PC-3 (cell line): Measurements from ENCODE around the gene EXOC1. TPM values are rescaled to one million over a fixed set of nuclear protein-coding genes. Genes with fewer than 3 reads are reported as not detected.

Experiments used
- ATAC-seq: fragments of 200-7000 bp; cut with Tn5 transposase; 2 replicates; pipeline ENCODE4 v1.9.1; 2020; ENCODE audit warnings: mild to moderate bottlenecking, moderate library complexity
- BruUV-seq: library from RNA; stranded (reverse); fragments of 400-500 nt; replicated peaks from 2 replicates; lab custom pipeline; 2021; lab: Mats Ljungman, UMichigan
- CTCF ChIA-PET: fragments of 300-600 bp; sonication (Branson Sonifier 250); formaldehyde crosslinking; loops from one replicate; lab custom pipeline; 2022; ENCODE audit warnings: antibody characterized with exemption; lab: Charles Lee
- POLR2A ChIA-PET: fragments of 300-600 bp; sonication (Branson Sonifier 250); formaldehyde crosslinking; loops from one replicate; lab custom pipeline; 2022; ENCODE audit warnings: antibody characterized with exemption; ENCODE audit not compliant: unreplicated experiment; lab: Charles Lee
- DNase-seq: peaks from one replicate; pipeline ENCODE4 v3.0.0-alpha.2; 2015
- H2AFZ ChIP-seq: fragments of 300-600 bp; sonication (generic); 2 replicates; pipeline ENCODE4 v1.6.0; 2016; ENCODE audit warnings: antibody characterized with exemption, low read length
- H3F3A ChIP-seq: fragments of 300-600 bp; sonication (generic); one replicate; pipeline ENCODE4 v1.6.0; 2017; ENCODE audit warnings: antibody characterized with exemption, low read length, control low read depth, mild to moderate bottlenecking; ENCODE audit not compliant: unreplicated experiment
- H3K27ac ChIP-seq: fragments of 300-600 bp; sonication (generic); 2 replicates; pipeline ENCODE4 v1.5.1; 2016; ENCODE audit warnings: mild to moderate bottlenecking, low read length
- H3K27me3 ChIP-seq: fragments of 300-600 bp; sonication (generic); 2 replicates; pipeline ENCODE4 v1.6.1; 2016; ENCODE audit warnings: low read length, mixed read lengths
- H3K36me3 ChIP-seq: fragments of 300-600 bp; sonication (generic); 2 replicates; pipeline ENCODE4 v1.6.1; 2016; ENCODE audit warnings: low read depth, mixed run types, low read length, mixed read lengths
- H3K4me1 ChIP-seq: fragments of 300-600 bp; sonication (generic); 2 replicates; pipeline ENCODE4 v1.5.1; 2016; ENCODE audit warnings: low read length; ENCODE audit not compliant: insufficient read depth
- H3K4me2 ChIP-seq: fragments of 300-600 bp; sonication (generic); 2 replicates; pipeline ENCODE4 v1.6.0; 2016; ENCODE audit warnings: low read length
- H3K4me3 ChIP-seq: fragments of 300-600 bp; sonication (generic); 2 replicates; pipeline ENCODE4 v1.5.1; 2016; ENCODE audit warnings: mild to moderate bottlenecking, low read length, mixed read lengths
- H3K79me2 ChIP-seq: fragments of 300-600 bp; sonication (generic); 2 replicates; pipeline ENCODE4 v1.6.1; 2017; ENCODE audit warnings: low read length, mixed read lengths
- H3K9ac ChIP-seq: fragments of 300-600 bp; sonication (generic); 2 replicates; pipeline ENCODE4 v1.6.0; 2016; ENCODE audit warnings: mild to moderate bottlenecking, low read length
- H3K9me2 ChIP-seq: fragments of 300-600 bp; sonication (generic); replicated peaks from 2 replicates; pipeline ENCODE4 v1.6.1; 2016; ENCODE audit warnings: mixed run types, low read length, mixed read lengths
- H3K9me3 ChIP-seq: fragments of 300-600 bp; sonication (generic); 2 replicates; pipeline ENCODE4 v1.6.1; 2016; ENCODE audit warnings: low read length, mixed read lengths
- H4K20me1 ChIP-seq: fragments of 300-600 bp; sonication (generic); 2 replicates; pipeline ENCODE4 v1.6.1; 2016; ENCODE audit warnings: low read length, mixed read lengths
- CTCF ChIP-seq: fragments of 300-600 bp; sonication (generic); conservative IDR thresholded peaks from 2 replicates; pipeline ENCODE4 v1.5.1; 2017; ENCODE audit warnings: antibody characterized with exemption, low read depth, mild to moderate bottlenecking, low read length
- EZH2 ChIP-seq: fragments of 300-600 bp; sonication (generic); IDR thresholded peaks from one replicate; pipeline ENCODE4 v1.6.1; 2017; ENCODE audit warnings: antibody characterized with exemption, mild to moderate bottlenecking, low read length; ENCODE audit not compliant: unreplicated experiment
- EZH2phosphoT487 ChIP-seq: fragments of 300-600 bp; sonication (generic); IDR thresholded peaks from 2 replicates; pipeline ENCODE4 v1.6.1; 2018; ENCODE audit warnings: mild to moderate bottlenecking, antibody characterized with exemption, low read length, borderline replicate concordance
- intact Hi-C: fragments of 100-400 bp; cut with micrococcal nuclease; formaldehyde crosslinking; loops from 2 replicates; pipeline ENCODE4 v1.9.0; 2023
- total RNA-seq: library from RNA; depleted of rRNA; stranded (reverse); fragments of >200 nt; gene quantifications from 2 replicates; pipeline ENCODE4 v1.2.3, GENCODE V29; 2014

Gene EXOC1
- total RNA-seq, 1 experiment from 2014 or later: 37.4 TPM

GRCh38 chr4:55892156-55892555 lies 38.7 kb downstream of the EXOC1 start:
- no peaks in the 10 kb centered on the region for H3F3A ChIP-seq
- ChIA-PET CTCF (interaction anchor here (0.6 kb wide), 1 partner anchor 21 kb away, joined by 3 read pairs; no protein-coding TSS in a partner anchor), POLR2A (no interaction called here)
- H4K20me1 ChIP-seq: no peaks in the 10 kb centered on the region
- no peak for TF ChIP-seq EZH2
- TF ChIP-seq CTCF: no peak
- no peak overlapping the region for H3K27ac ChIP-seq
- peaks cover 8% of the 10 kb centered on the region; the same call in 1 of the 2 replicates for H3K4me1 ChIP-seq
- H3K9ac ChIP-seq: no peak overlapping the region
- no TSS peak for BruUV-seq
- DNase-seq (no peak), ATAC-seq (no peak)
- no peaks in the 10 kb centered on the region for H3K9me2 ChIP-seq
- H3K79me2 ChIP-seq: no peaks in the 10 kb centered on the region
- H3K4me3 ChIP-seq: no peak overlapping the region
- peaks cover 6% of the 10 kb centered on the region for H3K36me3 ChIP-seq
- H3K27me3 ChIP-seq: no peaks in the 10 kb centered on the region
- no peaks in the 10 kb centered on the region for H3K9me3 ChIP-seq
- no peak overlapping the region for H3K4me2 ChIP-seq
- no peak overlapping the region for H2AFZ ChIP-seq
- intact Hi-C loops: no loop called here

DNA sequence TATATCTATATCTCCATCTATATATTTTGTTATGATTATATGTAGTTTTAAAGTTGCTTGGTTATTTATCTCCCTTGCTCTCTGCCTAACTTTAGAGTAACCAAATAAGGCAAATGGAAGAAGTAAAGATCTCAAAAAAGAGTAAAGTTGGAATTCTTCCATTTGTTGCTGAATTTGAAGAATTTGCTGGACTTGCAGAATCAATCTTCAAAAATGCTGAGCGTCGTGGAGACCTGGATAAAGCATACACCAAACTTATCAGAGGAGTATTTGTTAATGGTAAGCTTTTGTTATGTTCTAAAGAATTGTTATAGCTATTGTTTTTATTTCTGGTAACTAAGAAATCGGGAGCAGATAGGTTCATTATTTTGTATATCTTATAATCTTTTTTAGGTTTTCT lies 43.2 kb downstream of the EXOC1 start:
- Histone ChIP-seq H3K79me2 (no peaks in the 10 kb centered on the region), H3K4me2 (no peak overlapping the region), H3F3A (no peaks in the 10 kb centered on the region), H3K27me3 (no peaks in the 10 kb centered on the region), H3K9ac (no peak overlapping the region), H3K9me2 (no peaks in the 10 kb centered on the region), H2AFZ (no peak overlapping the region), H4K20me1 (no peaks in the 10 kb centered on the region), H3K36me3 (peaks cover 15% of the 10 kb centered on the region; the same call in 1 of the 2 replicates), H3K4me3 (no peak overlapping the region), H3K9me3 (no peaks in the 10 kb centered on the region), H3K27ac (no peak overlapping the region), H3K4me1 (peaks cover 8% of the 10 kb centered on the region; the same call in 1 of the 2 replicates)
- intact Hi-C loops: no loop called here
- POLR2A ChIA-PET: no interaction called here
- no TSS peak for BruUV-seq
- DNase-seq (no peak), ATAC-seq (no peak)
- CTCF ChIA-PET: no interaction called here
- TF ChIP-seq CTCF (no peak), EZH2 (no peak), EZH2phosphoT487 (no peak)

- ATAC-seq: no peak
These were observed 49.2 kb downstream of the EXOC1 start for GRCh38 chr4:55902677-55903076.

More at GRCh38 chr4:55902677-55903076, 49.2 kb downstream of the EXOC1 start:
- Histone ChIP-seq H3K9ac (no peak overlapping the region), H3F3A (peaks cover 4% of the 10 kb centered on the region), H3K4me1 (peaks cover 17% of the 10 kb centered on the region), H3K9me2 (no peaks in the 10 kb centered on the region), H3K9me3 (no peaks in the 10 kb centered on the region), H3K27ac (no peak overlapping the region), H3K4me3 (no peak overlapping the region), H4K20me1 (no peaks in the 10 kb centered on the region), H3K4me2 (no peak overlapping the region), H3K79me2 (no peaks in the 10 kb centered on the region), H2AFZ (no peak overlapping the region), H3K36me3 (peaks cover 12% of the 10 kb centered on the region; the same call in 1 of the 2 replicates), H3K27me3 (no peaks in the 10 kb centered on the region)
- ChIA-PET CTCF (no interaction called here), POLR2A (no interaction called here)
- no TSS peak for BruUV-seq
- intact Hi-C loops: no loop called here
- DNase-seq: no peak
- TF ChIP-seq CTCF (no peak), EZH2 (no peak), EZH2phosphoT487 (no peak)
